HEK293 (cell line): Measurements from ENCODE around the gene ZSCAN4.

Source experiments
- CTCF ChIP-seq: fragments of 450-650 bp; formaldehyde crosslinking; IDR thresholded peaks from 2 replicates; pipeline ENCODE4 v1.5.1; 2016; ENCODE audit warnings: missing biosample characterization, missing genetic modification characterization
- GFI1B ChIP-seq: fragments of 450-650 bp; formaldehyde crosslinking; IDR thresholded peaks from 2 replicates; pipeline ENCODE4 v1.5.1; 2016; ENCODE audit warnings: missing biosample characterization, missing genetic modification characterization
- IKZF3 ChIP-seq: fragments of 450-650 bp; IDR thresholded peaks from 2 replicates; pipeline ENCODE4 v1.5.0; 2018; ENCODE audit warnings: missing biosample characterization, mild to moderate bottlenecking, missing genetic modification characterization, moderate library complexity
- KLF10 ChIP-seq: fragments of 450-650 bp; IDR thresholded peaks from 2 replicates; pipeline ENCODE4 v1.5.1; 2018; ENCODE audit warnings: missing biosample characterization, mild to moderate bottlenecking, missing genetic modification characterization
- KLF9 ChIP-seq: fragments of 450-650 bp; formaldehyde crosslinking; IDR thresholded peaks from 2 replicates; pipeline ENCODE4 v1.5.1; 2016; ENCODE audit warnings: missing biosample characterization, missing genetic modification characterization, low read depth
- PRDM10 ChIP-seq: fragments of 450-650 bp; formaldehyde crosslinking; IDR thresholded peaks from 2 replicates; pipeline ENCODE4 v1.5.1; 2016; ENCODE audit warnings: missing biosample characterization, missing genetic modification characterization
- REST ChIP-seq: fragments of 450-650 bp; formaldehyde crosslinking; IDR thresholded peaks from 2 replicates; pipeline ENCODE4 v1.5.1; 2016; ENCODE audit warnings: missing biosample characterization, missing genetic modification characterization
- ZBTB21 ChIP-seq: fragments of 450-650 bp; formaldehyde crosslinking; IDR thresholded peaks from 2 replicates; pipeline ENCODE4 v1.5.1; 2017; ENCODE audit warnings: missing biosample characterization, missing genetic modification characterization
- ZNF223 ChIP-seq: fragments of 450-650 bp; formaldehyde crosslinking; IDR thresholded peaks from 2 replicates; pipeline ENCODE4 v1.5.1; 2016; ENCODE audit warnings: missing biosample characterization, missing genetic modification characterization
- ZNF248 ChIP-seq: fragments of 450-650 bp; formaldehyde crosslinking; IDR thresholded peaks from 2 replicates; pipeline ENCODE4 v1.5.1; 2017; ENCODE audit warnings: missing biosample characterization, missing genetic modification characterization
- ZNF26 ChIP-seq: fragments of 450-650 bp; formaldehyde crosslinking; IDR thresholded peaks from 2 replicates; pipeline ENCODE4 v1.5.1; 2016; ENCODE audit warnings: missing biosample characterization, missing genetic modification characterization
- ZNF354C ChIP-seq: fragments of 450-650 bp; formaldehyde crosslinking; IDR thresholded peaks from 2 replicates; pipeline ENCODE4 v1.5.1; 2016; ENCODE audit warnings: missing biosample characterization, missing genetic modification characterization, low read depth, borderline replicate concordance
- ZNF707 ChIP-seq: fragments of 450-650 bp; formaldehyde crosslinking; IDR thresholded peaks from 2 replicates; pipeline ENCODE4 v1.5.1; 2016; ENCODE audit warnings: missing biosample characterization, missing genetic modification characterization

GRCh38 chr19:57642396-57643046, 26.2 kb upstream of the ZSCAN4 start:
- TF ChIP-seq KLF9 (no peak), KLF10 (tag by site-specific recombination) (no peak), PRDM10 (tag by site-specific recombination) (no peak), ZBTB21 (tag by site-specific recombination) (no peak), ZNF354C (no peak), ZNF707 (no peak), REST (tag by site-specific recombination) (no peak), ZNF26 (tag by site-specific recombination) (no peak), CTCF (no peak), ZNF223 (tag by site-specific recombination) (no peak), ZNF248 (tag by site-specific recombination) (no peak), IKZF3 (tag by site-specific recombination) (no peak), GFI1B (tag by site-specific recombination) (no peak)
